ENCODE data around the gene YIPF7. TPM values are rescaled to one million over a fixed set of nuclear protein-coding genes. Genes with fewer than 3 reads are reported as not detected.

YIPF7 gene
- total RNA-seq, 2 donors from 2014 or later, result 1.4 TPM

DNA sequence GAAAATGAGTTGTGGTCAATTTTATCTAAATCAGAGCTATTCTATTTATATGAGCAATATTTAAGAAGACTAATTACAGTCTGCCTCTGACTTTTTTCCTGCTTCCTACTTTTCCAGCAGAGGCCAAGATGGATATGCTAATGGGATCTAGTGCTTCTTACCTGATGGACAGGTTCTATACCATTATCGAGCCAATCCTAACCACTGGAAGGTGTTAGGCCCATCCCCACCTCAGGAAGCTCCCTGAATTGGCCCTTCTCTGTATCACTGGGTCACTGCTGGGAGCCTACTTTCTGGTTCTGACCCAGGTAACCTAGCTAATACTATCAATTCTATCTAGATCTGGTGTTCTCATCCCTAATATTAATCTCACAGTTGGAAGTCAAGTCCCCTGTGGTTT, 577 bp upstream of the YIPF7 start:
- Histone ChIP-seq H3K4me1 (no peaks in the 10 kb centered on the region), H3K4me3 (no peak overlapping the region), H3K27ac (peak overlapping the region in 1 of 2 donors; percentile 46), H3K36me3 (no peaks in the 10 kb centered on the region), H3K27me3 (no peaks in the 10 kb centered on the region), H3K9me3 (no peaks in the 10 kb centered on the region)
- DNase-seq (ENCODE audit: low spot score), result no peak
- TF ChIP-seq, protein P1, sequence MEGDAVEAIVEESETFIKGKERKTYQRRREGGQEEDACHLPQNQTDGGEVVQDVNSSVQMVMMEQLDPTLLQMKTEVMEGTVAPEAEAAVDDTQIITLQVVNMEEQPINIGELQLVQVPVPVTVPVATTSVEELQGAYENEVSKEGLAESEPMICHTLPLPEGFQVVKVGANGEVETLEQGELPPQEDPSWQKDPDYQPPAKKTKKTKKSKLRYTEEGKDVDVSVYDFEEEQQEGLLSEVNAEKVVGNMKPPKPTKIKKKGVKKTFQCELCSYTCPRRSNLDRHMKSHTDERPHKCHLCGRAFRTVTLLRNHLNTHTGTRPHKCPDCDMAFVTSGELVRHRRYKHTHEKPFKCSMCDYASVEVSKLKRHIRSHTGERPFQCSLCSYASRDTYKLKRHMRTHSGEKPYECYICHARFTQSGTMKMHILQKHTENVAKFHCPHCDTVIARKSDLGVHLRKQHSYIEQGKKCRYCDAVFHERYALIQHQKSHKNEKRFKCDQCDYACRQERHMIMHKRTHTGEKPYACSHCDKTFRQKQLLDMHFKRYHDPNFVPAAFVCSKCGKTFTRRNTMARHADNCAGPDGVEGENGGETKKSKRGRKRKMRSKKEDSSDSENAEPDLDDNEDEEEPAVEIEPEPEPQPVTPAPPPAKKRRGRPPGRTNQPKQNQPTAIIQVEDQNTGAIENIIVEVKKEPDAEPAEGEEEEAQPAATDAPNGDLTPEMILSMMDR (IDR thresholded peaks at IDR 0.05), result no peak

DNA sequence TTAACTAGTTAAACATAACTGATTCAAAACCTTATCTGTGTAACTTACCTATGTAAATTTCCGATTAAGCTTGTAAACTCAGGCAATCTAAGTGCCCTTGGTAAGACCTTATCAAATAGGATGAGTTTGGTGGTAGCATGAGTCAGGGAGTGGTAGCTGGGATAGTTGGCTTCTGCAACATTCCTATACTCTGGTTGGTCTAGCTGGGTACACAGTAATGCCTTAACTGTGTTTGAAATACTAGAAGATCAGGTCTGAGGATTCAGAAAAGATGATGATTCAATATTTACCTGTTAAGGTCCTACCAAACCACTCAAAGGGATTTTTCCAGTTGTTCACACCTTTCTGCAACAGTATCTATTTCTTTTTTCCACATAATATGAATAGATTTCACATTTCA, 5.3 kb downstream of the YIPF7 start:
- TF ChIP-seq, protein P1 (IDR thresholded peaks at IDR 0.05), result no peak
- H3K4me1 ChIP-seq, result no peaks in the 10 kb centered on the region
- H3K27me3 ChIP-seq, result no peaks in the 10 kb centered on the region
- no peaks in the 10 kb centered on the region for H3K36me3 ChIP-seq
- no peak overlapping the region for H3K27ac ChIP-seq
- peaks cover 0 to 7% of the 10 kb centered on the region in 2 donors for H3K9me3 ChIP-seq
- no peak overlapping the region for H3K4me3 ChIP-seq
- DNase-seq (ENCODE audit: low spot score), result no peak

DNA sequence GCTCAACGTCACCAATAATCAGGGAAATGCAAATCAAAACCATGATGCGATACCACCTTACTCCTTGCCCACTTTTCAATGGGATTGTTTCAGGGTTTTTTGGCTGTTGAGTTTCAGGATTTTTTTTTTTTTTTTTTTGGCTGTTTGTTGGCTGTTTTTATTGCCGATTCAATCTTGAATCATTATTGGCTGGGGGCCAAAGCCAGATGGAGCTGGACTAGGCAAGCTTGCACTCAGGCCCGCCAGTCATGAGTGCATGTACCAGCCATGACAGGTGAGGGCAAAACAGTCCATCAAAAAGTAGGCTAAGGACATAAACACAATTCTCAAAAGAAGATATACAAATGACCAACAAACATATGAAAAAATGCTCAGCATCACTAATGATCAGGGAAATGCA, 13.3 kb downstream of the YIPF7 start:
- H3K27me3 ChIP-seq, result no peaks in the 10 kb centered on the region
- TF ChIP-seq, protein P1 (IDR thresholded peaks at IDR 0.05), result no peak
- H3K4me1 ChIP-seq, result no peaks in the 10 kb centered on the region
- H3K27ac ChIP-seq, result no peak overlapping the region
- no peaks in the 10 kb centered on the region for H3K36me3 ChIP-seq
- no peak overlapping the region for H3K4me3 ChIP-seq
- H3K9me3 ChIP-seq, result no peaks in the 10 kb centered on the region
- no peak for DNase-seq (ENCODE audit: low spot score)

DNA sequence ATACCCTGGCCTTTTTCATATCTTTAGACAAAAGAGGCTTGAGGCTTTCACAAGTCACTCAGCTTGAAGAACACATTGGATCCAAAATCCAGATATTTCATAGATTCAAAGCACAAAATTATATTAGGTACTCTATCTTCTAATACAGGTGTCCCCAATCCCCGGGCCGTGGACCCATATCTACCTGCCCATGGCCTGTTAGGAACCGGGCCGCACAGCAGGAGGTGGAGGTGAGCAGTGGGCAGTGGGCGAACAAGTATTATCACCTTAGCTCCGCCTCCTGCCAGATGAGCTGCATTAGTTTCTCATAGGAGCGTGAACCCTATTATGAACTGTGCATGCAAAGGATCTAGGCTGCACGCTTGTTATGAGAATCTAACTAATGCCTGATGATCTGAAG, 18.7 kb downstream of the YIPF7 start:
- TF ChIP-seq, protein P1 (IDR thresholded peaks at IDR 0.05), result no peak

DNA sequence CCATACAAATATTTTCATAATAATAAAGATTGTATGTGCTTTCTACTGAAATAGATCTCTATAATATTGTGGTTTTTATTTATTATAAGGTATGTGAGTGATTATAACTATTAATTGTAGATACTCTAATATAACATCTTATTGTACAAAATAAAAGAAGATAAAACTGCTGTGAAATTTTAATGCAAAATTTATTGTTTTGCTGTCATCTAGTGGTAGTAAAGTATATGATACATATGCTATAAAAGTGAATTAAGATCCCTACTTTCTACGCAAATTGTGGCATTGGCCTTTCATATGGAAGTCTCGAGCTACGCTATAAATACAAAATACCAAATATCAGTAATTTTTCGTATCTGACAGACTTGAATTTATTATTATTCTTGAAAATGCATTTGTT, 19.3 kb downstream of the YIPF7 start:
- no peaks in the 10 kb centered on the region for H3K4me1 ChIP-seq
- no peak overlapping the region for H3K27ac ChIP-seq
- H3K36me3 ChIP-seq, result no peaks in the 10 kb centered on the region
- H3K27me3 ChIP-seq, result no peaks in the 10 kb centered on the region
- TF ChIP-seq, protein P1 (IDR thresholded peaks at IDR 0.05), result peak in 1 of 2 donors; percentile 15
- H3K4me3 ChIP-seq, result no peak overlapping the region
- H3K9me3 ChIP-seq, result no peaks in the 10 kb centered on the region
- DNase-seq (ENCODE audit: low spot score), result no peak

More for the DNA sequence above, 18.7 kb downstream of the YIPF7 start:
- no peak for DNase-seq (ENCODE audit: low spot score)
- H3K9me3 ChIP-seq, result no peaks in the 10 kb centered on the region
- no peak overlapping the region for H3K4me3 ChIP-seq
- H3K27ac ChIP-seq, result no peak overlapping the region
- no peaks in the 10 kb centered on the region for H3K27me3 ChIP-seq
- no peaks in the 10 kb centered on the region for H3K36me3 ChIP-seq
- H3K4me1 ChIP-seq, result no peaks in the 10 kb centered on the region

DNA sequence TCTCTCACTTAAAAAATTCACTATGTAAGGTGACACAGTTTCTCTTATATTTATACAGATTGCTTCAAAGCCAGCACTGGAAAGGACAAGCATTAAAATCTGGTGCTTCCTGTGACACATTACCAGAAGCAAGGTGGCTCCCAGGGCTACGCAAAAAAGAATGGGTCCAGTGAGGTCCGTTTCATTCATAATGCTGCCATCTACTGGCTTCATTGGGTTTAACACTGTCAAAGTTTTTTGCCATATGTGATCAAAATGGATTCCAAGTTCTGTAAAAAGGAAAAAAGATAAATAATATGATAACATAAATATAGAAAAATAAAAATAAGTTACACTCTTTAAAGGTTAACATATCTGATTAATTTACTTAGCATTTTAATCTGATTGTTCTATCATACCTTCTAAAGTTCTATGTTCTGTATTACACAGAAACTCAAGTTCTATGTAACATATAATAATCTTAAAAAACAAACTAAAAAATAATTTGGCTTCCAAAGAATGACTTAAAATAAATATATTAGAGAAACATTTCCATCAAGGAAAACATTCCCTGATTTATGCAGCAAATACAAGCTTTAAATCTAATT, 22.1 kb downstream of the YIPF7 start:
- Histone ChIP-seq H3K9me3 (no peaks in the 10 kb centered on the region), H3K4me1 (no peaks in the 10 kb centered on the region), H3K27ac (no peak overlapping the region), H3K27me3 (no peaks in the 10 kb centered on the region), H3K36me3 (no peaks in the 10 kb centered on the region), H3K4me3 (no peak overlapping the region)
- DNase-seq (ENCODE audit: low spot score), result no peak
- TF ChIP-seq, protein P1 (IDR thresholded peaks at IDR 0.05), result peak; percentile 47 to 76
